IPS-NIHi11 (cell line): Measurements from ENCODE around the gene TENM4.

Experiments used
- DNase-seq: peaks from one replicate; pipeline ENCODE4 v3.0.0; 2012; ENCODE audit warnings: mixed read lengths, low spot score

TENM4 gene

GRCh38 chr11:79418241-79418640 lies 22.6 kb downstream of the TENM4 start:
- no peak for DNase-seq

GRCh38 chr11:79417069-79417920 lies 23.5 kb downstream of the TENM4 start:
- DNase-seq, result no peak

DNA sequence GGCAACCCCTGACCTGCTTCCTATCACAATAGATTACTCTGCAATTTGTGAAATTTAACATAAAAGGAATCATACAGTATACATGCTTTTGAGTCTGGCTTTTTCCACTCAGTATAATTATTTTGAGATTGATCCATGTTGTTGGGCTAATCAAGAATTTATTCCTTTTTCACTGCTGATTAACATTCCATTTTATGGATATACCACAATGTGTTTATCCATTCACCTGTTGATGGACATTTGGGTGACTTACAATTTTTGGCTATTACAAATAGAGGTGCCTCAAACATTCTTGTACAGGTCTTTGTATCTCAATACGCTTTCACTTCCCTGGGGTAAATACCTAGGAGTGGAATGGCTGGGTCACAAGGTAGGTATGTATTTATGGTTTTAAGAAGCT lies 24.9 kb downstream of the TENM4 start:
- no peak for DNase-seq

DNA sequence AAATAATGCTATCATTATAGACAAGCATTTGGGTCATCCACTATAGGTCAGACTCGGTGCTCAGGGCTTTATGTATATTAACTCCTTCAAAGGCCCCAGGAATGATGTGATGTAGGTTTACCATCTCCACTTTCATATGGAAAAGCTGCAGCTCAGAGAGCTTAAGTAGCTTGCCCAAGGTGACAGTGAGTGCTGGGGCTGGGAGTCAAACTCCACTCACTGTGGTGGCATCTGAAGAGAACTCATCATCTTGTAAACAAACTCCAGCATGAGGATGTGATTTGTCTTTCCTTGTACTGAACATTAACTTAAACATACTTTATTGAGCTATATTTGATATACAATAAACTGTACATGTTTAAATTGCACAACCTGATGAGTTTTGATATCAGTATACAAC lies 25.4 kb downstream of the TENM4 start:
- no peak for DNase-seq

- no peak for DNase-seq
These were observed 26.0 kb downstream of the TENM4 start for GRCh38 chr11:79414644-79415317.

DNA sequence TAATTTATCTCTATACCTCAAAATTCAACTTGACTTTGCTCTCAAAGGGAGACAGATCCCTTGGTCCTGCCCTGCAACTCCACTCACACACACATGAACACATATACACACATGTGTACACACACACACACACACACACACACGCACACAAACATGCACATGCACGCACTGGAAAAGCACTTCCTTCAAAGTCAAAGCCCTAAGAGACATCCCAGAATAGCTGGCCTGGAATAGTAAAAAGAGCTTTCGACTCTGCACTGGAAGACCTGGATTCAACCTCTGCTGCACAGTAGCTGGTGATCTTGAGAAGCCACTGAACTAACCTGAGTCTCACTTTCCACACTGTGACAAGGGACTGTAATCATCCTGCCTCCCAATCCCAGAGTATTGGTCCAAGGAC lies 26.8 kb downstream of the TENM4 start:
- DNase-seq, result no peak

- DNase-seq, result peak; percentile 67
These were observed 27.6 kb downstream of the TENM4 start for GRCh38 chr11:79413268-79413667.

DNA sequence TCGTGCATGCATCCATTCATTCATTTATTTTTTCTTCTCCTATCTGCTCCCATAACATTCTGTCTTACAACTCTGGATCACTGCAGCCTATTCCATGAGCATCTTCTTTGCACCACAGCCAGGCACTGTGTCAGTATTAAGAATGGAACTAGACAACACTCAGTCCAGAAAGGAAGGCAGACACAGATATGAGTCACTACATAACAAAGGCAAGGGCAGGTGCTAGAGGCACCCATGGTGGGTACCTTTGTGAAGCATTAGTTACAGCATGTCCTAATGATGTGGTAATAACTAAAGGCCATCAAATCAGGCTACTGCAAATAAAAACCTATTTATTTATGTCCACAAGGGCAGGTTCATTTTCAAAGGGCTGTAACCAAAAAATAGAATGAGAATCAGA lies 28.1 kb downstream of the TENM4 start:
- no peak for DNase-seq

GRCh38 chr11:79409330-79409729 lies 31.5 kb downstream of the TENM4 start:
- DNase-seq, result no peak

GRCh38 chr11:79406376-79406775 lies 34.5 kb downstream of the TENM4 start:
- no peak for DNase-seq

- no peak for DNase-seq
These were observed 36.0 kb downstream of the TENM4 start for GRCh38 chr11:79404806-79405205.

DNA sequence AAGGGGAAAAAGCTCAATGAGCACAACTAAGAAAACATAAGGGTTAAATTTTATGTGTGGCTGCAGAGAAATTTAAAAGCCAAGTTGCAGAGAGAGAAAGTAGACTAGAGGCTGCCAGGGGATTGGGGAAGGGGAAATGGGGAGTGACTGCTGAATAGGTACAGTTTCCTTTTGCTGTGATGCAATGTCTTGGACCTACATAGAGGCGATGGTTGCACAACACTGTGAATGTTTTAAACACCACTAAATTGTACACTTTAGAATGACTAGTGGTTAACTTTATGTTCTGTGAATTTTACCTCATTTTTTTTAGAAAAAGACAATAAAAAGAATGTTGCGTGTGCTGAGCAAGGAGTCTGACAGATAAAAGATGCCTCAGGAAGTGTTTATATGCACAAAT lies 36.5 kb downstream of the TENM4 start:
- no peak for DNase-seq

DNA sequence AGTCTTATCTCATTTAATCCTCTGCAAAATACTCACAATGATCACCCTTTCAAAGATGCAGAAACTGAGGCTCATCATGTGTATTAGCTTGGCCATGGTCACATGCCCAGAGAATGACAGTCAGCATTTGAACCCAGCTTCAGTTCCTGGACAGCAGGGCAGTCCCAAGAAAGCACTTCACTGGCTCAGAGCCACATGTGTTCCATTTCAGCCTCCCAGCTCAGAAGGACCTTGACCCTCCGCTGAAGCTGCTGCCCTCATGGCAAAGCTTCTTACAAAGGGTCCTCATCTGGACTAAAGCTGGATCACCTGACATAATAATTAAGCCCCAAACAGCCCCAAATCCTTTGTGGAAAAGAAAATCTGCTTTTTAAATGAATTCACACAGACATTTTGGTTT lies 37.0 kb downstream of the TENM4 start:
- no peak for DNase-seq

DNA sequence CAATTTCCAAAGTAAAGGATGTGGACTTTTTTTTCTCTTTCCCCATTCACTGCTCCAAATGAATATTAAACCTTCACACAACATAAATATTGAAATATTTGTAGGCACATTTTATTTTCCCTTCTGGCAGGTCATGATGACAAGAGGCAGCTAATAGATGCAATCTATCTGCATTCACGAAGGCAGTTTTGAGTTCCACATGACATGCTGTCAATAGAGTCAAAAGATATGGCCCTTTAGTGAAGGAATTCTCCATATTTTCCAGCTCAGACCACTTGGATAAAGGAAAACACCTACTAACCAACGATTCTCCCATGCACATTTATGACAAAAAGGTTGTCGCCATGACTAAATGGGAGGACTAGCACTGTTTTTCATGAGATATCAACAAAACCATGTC lies 37.9 kb downstream of the TENM4 start:
- DNase-seq, result no peak

GRCh38 chr11:79400717-79401330 lies 40.0 kb downstream of the TENM4 start:
- peak; percentile 48 for DNase-seq

- no peak for DNase-seq
These were observed 40.6 kb downstream of the TENM4 start for GRCh38 chr11:79400206-79400605.

- DNase-seq, result no peak
These were observed 43.6 kb downstream of the TENM4 start for GRCh38 chr11:79397252-79397651.

- DNase-seq, result no peak
These were observed 44.2 kb downstream of the TENM4 start for GRCh38 chr11:79396674-79397073.

DNA sequence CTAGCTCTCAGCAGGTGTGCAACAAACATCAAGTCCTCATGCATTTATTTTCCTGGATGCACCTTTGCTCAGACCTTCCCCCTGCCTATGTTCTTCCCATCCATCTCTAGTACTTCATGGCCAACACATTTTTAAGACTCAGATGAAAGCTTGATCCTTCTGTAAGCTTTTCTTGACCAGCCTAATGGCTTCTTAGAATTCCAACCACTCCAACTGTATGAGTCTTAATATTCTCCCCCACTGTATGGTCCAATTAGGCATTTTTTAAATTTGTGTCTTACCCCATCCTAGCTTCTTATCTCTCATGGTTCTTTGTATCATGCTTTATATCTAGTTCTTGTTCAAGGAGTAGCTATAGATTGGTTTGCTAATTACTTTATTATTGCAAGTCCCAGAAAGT lies 44.8 kb downstream of the TENM4 start:
- DNase-seq, result no peak

DNA sequence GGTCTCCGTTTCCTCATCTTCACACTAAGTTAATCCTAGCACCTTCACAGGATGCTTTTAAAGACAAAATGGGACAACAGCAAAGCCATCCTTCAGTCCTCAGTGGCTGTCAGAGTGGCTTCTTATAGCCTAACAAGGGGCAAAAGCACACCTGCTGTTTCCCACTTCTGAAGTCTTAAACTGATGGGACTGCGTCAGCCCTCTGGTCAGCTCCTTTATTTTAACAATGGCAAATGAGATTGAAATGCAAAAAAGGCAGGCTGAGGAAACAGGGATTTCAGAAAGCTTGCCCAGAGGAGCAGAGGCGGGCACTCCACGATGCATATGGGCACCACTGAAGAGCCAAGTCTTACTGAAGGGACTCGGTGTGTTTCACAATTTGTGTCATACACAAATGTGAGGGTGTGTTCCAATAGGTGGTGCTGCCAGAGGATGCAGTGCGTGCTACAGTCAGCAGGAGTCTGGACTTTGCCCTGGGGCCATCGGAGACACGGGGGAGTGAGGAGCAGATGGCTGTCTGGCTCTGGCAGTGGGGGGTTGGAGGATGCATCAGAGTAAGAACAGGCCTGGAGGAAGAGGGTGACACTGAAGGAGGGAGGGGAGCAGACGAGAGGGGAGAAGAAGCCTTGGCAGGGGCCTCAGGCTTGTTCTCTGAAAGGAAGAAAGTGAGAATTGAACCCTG lies 47.3 kb downstream of the TENM4 start:
- peak; percentile 48 for DNase-seq

GRCh38 chr11:79392161-79392560 lies 48.7 kb downstream of the TENM4 start:
- DNase-seq, result no peak

DNA sequence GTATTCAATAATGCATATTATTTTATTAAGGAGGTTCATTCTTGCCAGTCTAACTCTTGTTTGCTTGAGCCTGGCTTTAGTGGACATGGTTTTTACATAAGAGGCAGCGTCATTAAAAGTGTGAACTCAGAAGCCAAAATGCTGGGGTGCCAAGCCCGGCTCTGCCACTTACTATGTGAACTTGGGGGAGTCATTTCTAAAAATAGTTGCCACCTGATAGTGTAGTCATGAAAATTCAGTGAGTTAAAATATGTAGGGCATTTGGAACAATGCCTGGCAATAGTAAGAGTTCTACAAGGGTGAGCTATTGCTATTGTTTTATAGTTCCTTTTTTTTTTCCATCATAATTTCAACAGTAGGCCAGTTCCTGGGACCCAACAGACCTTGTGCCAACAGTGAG lies 49.9 kb downstream of the TENM4 start:
- DNase-seq, result no peak

- DNase-seq, result no peak
These were observed 50.4 kb downstream of the TENM4 start for GRCh38 chr11:79390477-79390876.
